K562 (cell line): ENCODE measurements around the gene KIF19. TPM values are rescaled to one million over a fixed set of nuclear protein-coding genes. Genes with fewer than 3 reads are reported as not detected.

Source experiments
- CBFA2T2 ChIP-seq: fragments of 450-650 bp; conservative IDR thresholded peaks from 2 replicates; pipeline ENCODE4 v1.6.1; 2017; ENCODE audit warnings: mild to moderate bottlenecking
- CBFA2T3 ChIP-seq: fragments of 450-650 bp; IDR thresholded peaks from 2 replicates; pipeline ENCODE4 v1.6.1; 2017
- CBX1 ChIP-seq: sonication (generic); IDR thresholded peaks from 2 replicates; pipeline ENCODE4 v1.6.1; 2016; ENCODE audit warnings: antibody characterized with exemption, low read depth, mild to moderate bottlenecking
- E2F1 ChIP-seq: sonication (generic); formaldehyde crosslinking; IDR thresholded peaks from 2 replicates; pipeline ENCODE4 v1.8.1; 2023; ENCODE audit warnings: mild to moderate bottlenecking, missing genetic modification reagents, moderate library complexity
- ELF2 ChIP-seq: fragments of 250-450 bp; sonication (Bioruptor Pico); IDR thresholded peaks from 2 replicates; pipeline ENCODE4 v1.5.0; 2021; ENCODE audit warnings: mild to moderate bottlenecking
- KAT2B ChIP-seq: IDR thresholded peaks from one replicate; pipeline ENCODE4 v1.6.1; 2012; ENCODE audit warnings: low read depth, mild to moderate bottlenecking, control low read depth, inconsistent platforms, low read length, moderate library complexity
- KAT7 ChIP-seq: sonication (generic); formaldehyde crosslinking; IDR thresholded peaks from 2 replicates; pipeline ENCODE4 v1.8.0; 2022; ENCODE audit warnings: missing genetic modification reagents, mild to moderate bottlenecking, borderline replicate concordance
- KHSRP ChIP-seq: fragments of 450-650 bp; IDR thresholded peaks from 2 replicates; pipeline ENCODE4 v1.6.1; 2017
- MCM5 ChIP-seq: fragments of 450-650 bp; IDR thresholded peaks from 2 replicates; pipeline ENCODE4 v1.6.1; 2016; ENCODE audit warnings: low read depth
- MTA2 ChIP-seq: fragments of 450-650 bp; IDR thresholded peaks from 2 replicates; pipeline ENCODE4 v1.6.1; 2016; ENCODE audit warnings: low read depth
- MYC ChIP-seq, 2 experiments: fragments of 250-450 bp in 1 of 2; sonication (Bioruptor Pico) in 1 of 2; IDR thresholded peaks; 2 replicates each; pipeline versions ENCODE4 v1.5.1 to v1.6.1; 2012 to 2021; ENCODE audit warnings: low read depth in 2 of 2, borderline replicate concordance in 1 of 2, improper control_type of control experiment in 1 of 2, low read length in 1 of 2, mild to moderate bottlenecking in 1 of 2, moderate library complexity in 1 of 2
- NCOR1 ChIP-seq: fragments of 450-650 bp; IDR thresholded peaks from 2 replicates; pipeline ENCODE4 v1.6.1; 2016; ENCODE audit warnings: mild to moderate bottlenecking, moderate library complexity
- NRF1 ChIP-seq, 2 experiments: fragments of 450-650 bp; IDR thresholded peaks in 1 of 2; conservative IDR thresholded peaks in 1 of 2; 2 replicates each; pipeline ENCODE4 v1.6.1; 2014; ENCODE audit warnings: mild to moderate bottlenecking in 2 of 2
- POLR2H ChIP-seq: IDR thresholded peaks from 2 replicates; pipeline ENCODE4 v1.6.1; 2016; ENCODE audit warnings: missing genetic modification characterization, low read depth, mild to moderate bottlenecking, control low read depth, missing compliant biosample characterization, moderate library complexity
- PPARD ChIP-seq: fragments of 250-450 bp; sonication (Bioruptor Pico); IDR thresholded peaks from 2 replicates; pipeline ENCODE4 v1.8.0; 2022; ENCODE audit warnings: inconsistent platforms, mild to moderate bottlenecking, moderate library complexity
- RAD51 ChIP-seq: fragments of 450-650 bp; IDR thresholded peaks from 2 replicates; pipeline ENCODE4 v1.7.1; 2016; ENCODE audit warnings: low read depth, mild to moderate bottlenecking, borderline replicate concordance
- RBM39 ChIP-seq: fragments of 200-400 bp; formaldehyde crosslinking; optimal IDR thresholded peaks from 2 replicates; pipeline ENCODE3; 2018; ENCODE audit warnings: low read depth, low read length
- STAT5B ChIP-seq: fragments of 250-450 bp; sonication (Bioruptor Pico); IDR thresholded peaks from 2 replicates; pipeline ENCODE4 v1.8.0; 2021; ENCODE audit warnings: mild to moderate bottlenecking, inconsistent platforms
- TBL1XR1 ChIP-seq, 2 experiments: IDR thresholded peaks; 2 replicates each; pipeline ENCODE4 v1.6.1; 2012; ENCODE audit warnings: improper control_type of control experiment in 2 of 2, low read length in 2 of 2, mild to moderate bottlenecking in 1 of 2
- ZBTB11 ChIP-seq, 3 experiments: fragments of 200-800 bp in 1 of 3; fragments of 250-450 bp in 1 of 3; fragments of 450-650 bp in 1 of 3; sonication (Bioruptor Pico) in 1 of 3; sonication (Bioruptor generic) in 1 of 3; formaldehyde crosslinking in 1 of 3; IDR thresholded peaks; 2 replicates each; pipeline versions ENCODE4 v1.6.1 to v1.8.0; 2016 to 2022; ENCODE audit warnings: mild to moderate bottlenecking in 2 of 3, missing genetic modification characterization in 2 of 3, missing compliant biosample characterization in 1 of 3, moderate library complexity in 1 of 3
- ZKSCAN1 ChIP-seq: fragments of 150-350 bp; IDR thresholded peaks from 2 replicates; pipeline ENCODE4 v1.6.1; 2016; ENCODE audit warnings: low read depth, low read length
- ZNF263 ChIP-seq: sonication (generic); formaldehyde crosslinking; IDR thresholded peaks from 2 replicates; pipeline ENCODE4 v1.8.0; 2022; ENCODE audit warnings: mild to moderate bottlenecking, missing genetic modification reagents, borderline replicate concordance
- ZNF274 ChIP-seq: IDR thresholded peaks from 2 replicates; pipeline ENCODE4 v1.6.1; 2011; ENCODE audit warnings: low read depth, mild to moderate bottlenecking, low read length, moderate library complexity, borderline replicate concordance
- polyA plus RNA-seq, 8 experiments: library from polyadenylated mRNA; depleted of rRNA in 4 of 8; stranded (reverse) in 5 of 8; unstranded in 3 of 8; fragments of >200 nt; fragmentation: Nextera tagmentation in 2 of 8; fragmentation: Illumina TruSeq in 1 of 8; extraction: Ambion mirVana in 2 of 8; extraction: Trizol in 1 of 8; gene quantifications; 2 replicates each; pipeline versions ENCODE4 v1.2.1 to v1.2.3, GENCODE V29; 2011 to 2014; ENCODE audit warnings: inconsistent platforms in 1 of 8, missing spikeins in 1 of 8
- total RNA-seq, 7 experiments: library from RNA; depleted of rRNA in 6 of 7; stranded (reverse); fragments of >200 nt in 6 of 7; fragmentation: Illumina TruSeq in 2 of 7; extraction: Trizol in 2 of 7; gene quantifications; 2 replicates each; pipeline versions ENCODE4 v1.2.1 to v1.2.3, GENCODE V29; 2011 to 2021; ENCODE audit warnings: low replicate concordance in 1 of 7
- TF ChIP-seq, protein P1 (sequence below): fragments of 250-450 bp; sonication (Bioruptor Pico); IDR thresholded peaks from 2 replicates; pipeline ENCODE4 v1.5.0; 2020; ENCODE audit warnings: mild to moderate bottlenecking, borderline replicate concordance

KIF19 gene
- total and polyA plus RNA-seq, 9 of the 15 experiments (the other 6 are each of a cell fraction or from before 2014, with no cell fraction given): 0.10 TPM; not detected in 8

DNA sequence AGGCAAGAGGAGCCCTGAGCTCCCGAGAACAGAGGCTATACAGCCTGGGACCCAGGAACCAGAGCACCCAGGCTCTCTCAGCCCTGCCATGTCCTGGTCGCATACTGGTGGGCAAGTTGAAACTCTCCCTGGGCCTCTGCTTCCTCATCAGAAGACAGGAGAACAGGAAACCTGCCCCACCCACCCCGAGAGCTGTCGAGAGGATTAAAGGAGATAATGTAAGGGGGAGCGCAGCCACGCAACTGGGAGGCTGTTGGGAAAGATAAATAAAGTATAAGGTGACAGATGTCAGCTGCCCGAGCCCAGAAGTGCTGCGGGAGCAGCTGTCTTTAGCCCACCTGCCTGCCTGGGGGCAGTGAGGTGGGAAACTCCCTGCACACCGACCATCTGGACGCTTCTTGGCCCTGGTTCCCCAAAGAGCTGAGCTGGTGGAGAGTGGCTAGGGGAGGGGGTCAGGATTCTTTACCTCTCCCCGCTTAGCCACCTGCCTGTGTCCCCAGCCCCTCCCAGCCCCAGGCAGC, 6.8 kb downstream of the KIF19 start (continued):
- TF ChIP-seq MYC (IDR thresholded peaks at IDR 0.05; ENCODE audit: low read depth, low read length) (no peak), MYC (CRISPR knock-in tag; IDR thresholded peaks at IDR 0.05; ENCODE audit: borderline replicate concordance, low read depth) (no peak), NCOR1 (peak; percentile 90), ELF2 (no peak), ZNF263 (CRISPR knock-in tag) (no peak), RAD51 (no peak), NRF1 (conservative IDR thresholded peaks at IDR 0.05 in 1 of 2, IDR thresholded peaks at IDR 0.05 in 1 of 2) (peak; percentile 40 to 55; a peak in 3 of 4 replicates), RBM39 (no peak), STAT5B (CRISPR knock-in tag) (no peak), ZKSCAN1 (no peak), CBFA2T2 (peak; percentile 97), KAT2B (no peak), ZBTB11 (CRISPR knock-in tag; IDR thresholded peaks at IDR 0.05) (peak in 1 of 3 experiments; percentile 67; a peak in 2 of 6 replicates), MTA2 (peak; percentile 84), POLR2H (tag) (no peak), CBX1 (no peak), TBL1XR1 (IDR thresholded peaks at IDR 0.05; ENCODE audit: low read length in 2 of 2) (peak in 1 of 2 experiments; percentile 68; a peak in 1 of 4 replicates), KAT7 (CRISPR knock-in tag) (no peak), E2F1 (CRISPR knock-in tag) (no peak), ZNF274 (peak; percentile 63; the same call in 1 of the 2 replicates), CBFA2T3 (peak; percentile 97), PPARD (no peak), KHSRP (no peak), MCM5 (no peak)
- TF ChIP-seq, protein P1, sequence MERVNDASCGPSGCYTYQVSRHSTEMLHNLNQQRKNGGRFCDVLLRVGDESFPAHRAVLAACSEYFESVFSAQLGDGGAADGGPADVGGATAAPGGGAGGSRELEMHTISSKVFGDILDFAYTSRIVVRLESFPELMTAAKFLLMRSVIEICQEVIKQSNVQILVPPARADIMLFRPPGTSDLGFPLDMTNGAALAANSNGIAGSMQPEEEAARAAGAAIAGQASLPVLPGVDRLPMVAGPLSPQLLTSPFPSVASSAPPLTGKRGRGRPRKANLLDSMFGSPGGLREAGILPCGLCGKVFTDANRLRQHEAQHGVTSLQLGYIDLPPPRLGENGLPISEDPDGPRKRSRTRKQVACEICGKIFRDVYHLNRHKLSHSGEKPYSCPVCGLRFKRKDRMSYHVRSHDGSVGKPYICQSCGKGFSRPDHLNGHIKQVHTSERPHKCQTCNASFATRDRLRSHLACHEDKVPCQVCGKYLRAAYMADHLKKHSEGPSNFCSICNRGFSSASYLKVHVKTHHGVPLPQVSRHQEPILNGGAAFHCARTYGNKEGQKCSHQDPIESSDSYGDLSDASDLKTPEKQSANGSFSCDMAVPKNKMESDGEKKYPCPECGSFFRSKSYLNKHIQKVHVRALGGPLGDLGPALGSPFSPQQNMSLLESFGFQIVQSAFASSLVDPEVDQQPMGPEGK (CRISPR knock-in tag): no peak
